GM18870 (cell line): ENCODE measurements around the gene FOXD1.
"Not testable (repeated sequence)": the region's sequence is repeated elsewhere in the genome, so short reads cannot be mapped to it uniquely, and the experiment has no call there.

Experiments used
- ATAC-seq: cut with Tn5 transposase; IDR thresholded peaks from one replicate; pipeline ENCODE4 v1.9.1; 2021; ENCODE audit warnings: moderate library complexity; ENCODE audit not compliant: unreplicated experiment

The FOXD1 gene

DNA sequence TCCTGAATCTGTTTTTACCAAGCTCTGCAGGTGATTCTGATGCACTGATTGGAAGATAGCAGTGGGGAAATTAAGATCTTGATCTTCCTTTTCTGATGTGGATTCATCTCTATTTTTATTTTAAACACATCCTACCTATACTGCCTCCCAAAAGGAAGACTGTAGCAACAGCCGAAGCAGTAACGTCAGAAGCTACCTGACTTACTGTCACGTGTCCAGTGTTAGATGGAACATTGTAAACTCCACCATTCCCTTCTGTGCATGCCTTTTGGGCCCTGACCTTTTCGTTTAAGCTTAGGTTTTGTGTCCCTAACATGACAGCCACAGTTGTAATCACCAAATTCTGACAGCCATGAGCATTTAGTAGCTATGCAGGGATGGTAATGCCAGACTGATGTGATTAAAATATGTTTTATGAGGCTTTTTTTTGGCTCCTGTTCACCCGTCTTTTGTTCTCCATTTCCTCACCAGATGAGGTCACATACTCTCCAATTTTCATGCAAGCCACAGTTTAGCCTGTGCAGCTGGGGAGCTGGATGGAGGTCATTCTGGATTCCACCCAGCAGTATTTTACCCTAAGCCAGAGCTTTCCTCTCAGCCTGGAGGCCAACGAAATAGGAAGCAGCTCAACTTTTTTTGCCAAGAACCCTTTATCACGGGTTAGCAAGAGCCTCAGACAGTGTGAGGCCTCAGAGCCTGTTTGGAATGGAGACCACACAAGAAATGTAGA is 15.6 kb upstream of the FOXD1 start:
- no peak for ATAC-seq

- ATAC-seq, result no peak
Measured at GRCh38 chr5:73460133-73460532, 11.6 kb upstream of the FOXD1 start.

GRCh38 chr5:73459366-73459765 is 10.8 kb upstream of the FOXD1 start:
- ATAC-seq, result no peak

DNA sequence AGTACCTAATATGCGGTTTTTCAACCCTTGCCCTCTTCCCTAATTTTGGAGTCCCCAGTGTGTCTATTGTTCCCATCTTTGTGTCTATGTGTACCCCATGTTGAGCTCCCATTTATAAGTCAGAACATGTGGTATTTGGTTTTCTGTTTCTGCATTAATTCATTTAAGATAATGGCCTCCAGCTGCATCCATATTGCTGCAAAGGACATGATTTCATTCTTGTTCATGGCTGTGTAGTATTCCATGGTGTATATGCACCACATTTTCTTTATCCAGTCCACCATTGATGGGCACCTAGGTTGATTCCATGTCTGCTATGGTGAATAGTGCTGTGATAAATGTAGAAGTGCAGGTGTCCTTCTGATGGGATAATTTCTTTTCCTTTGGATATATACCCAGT is 7.9 kb upstream of the FOXD1 start:
- ATAC-seq, result not testable (repeated sequence)

DNA sequence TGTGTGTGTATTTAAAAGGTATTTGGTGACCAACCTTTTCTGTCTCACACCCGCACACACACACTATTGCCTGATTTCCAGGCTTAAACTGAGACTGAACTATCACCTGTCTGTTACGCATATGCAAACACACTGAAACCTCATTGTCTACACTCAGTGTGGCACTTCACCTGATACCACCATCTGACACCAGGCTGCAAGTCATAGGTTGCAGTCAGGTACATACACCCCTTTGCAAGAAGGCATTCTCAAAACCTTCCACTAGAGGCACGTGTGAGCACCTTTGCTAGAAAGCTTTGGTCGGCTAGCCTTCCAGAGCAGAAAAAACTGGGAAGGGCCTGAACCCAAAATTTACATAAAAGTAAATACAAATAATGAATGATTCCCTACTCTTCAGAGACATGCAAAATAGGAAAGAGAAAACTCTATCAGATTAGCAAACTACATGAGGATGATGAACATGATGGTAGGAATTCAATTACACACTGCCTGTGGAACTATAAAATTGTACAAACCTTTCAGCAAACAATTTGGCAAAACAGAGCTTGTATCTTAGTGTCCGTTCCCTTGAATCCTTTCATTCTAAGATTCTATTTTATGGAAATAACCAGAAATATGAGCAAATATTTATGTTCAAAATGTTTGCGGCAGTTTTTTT is 5.9 kb upstream of the FOXD1 start:
- ATAC-seq, result no peak

DNA sequence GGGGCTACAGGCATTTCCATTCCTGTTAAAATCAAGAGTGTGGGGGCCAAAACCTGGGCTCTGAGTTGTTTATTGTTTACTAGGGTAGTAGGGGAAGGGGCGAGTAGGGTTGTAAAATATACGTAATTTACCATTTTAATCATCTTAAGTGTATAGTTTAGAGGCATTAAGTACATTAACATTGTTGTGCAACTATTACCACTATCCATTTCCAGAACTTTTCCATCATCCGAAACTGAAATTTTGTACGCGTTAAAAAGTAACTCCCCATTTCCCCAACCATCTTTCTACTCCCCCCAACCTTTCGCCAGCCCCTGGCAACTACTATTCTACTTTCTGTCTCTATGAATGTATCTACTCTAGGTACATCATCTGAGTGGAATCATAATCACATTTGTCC is 3.6 kb upstream of the FOXD1 start:
- ATAC-seq, result no peak

DNA sequence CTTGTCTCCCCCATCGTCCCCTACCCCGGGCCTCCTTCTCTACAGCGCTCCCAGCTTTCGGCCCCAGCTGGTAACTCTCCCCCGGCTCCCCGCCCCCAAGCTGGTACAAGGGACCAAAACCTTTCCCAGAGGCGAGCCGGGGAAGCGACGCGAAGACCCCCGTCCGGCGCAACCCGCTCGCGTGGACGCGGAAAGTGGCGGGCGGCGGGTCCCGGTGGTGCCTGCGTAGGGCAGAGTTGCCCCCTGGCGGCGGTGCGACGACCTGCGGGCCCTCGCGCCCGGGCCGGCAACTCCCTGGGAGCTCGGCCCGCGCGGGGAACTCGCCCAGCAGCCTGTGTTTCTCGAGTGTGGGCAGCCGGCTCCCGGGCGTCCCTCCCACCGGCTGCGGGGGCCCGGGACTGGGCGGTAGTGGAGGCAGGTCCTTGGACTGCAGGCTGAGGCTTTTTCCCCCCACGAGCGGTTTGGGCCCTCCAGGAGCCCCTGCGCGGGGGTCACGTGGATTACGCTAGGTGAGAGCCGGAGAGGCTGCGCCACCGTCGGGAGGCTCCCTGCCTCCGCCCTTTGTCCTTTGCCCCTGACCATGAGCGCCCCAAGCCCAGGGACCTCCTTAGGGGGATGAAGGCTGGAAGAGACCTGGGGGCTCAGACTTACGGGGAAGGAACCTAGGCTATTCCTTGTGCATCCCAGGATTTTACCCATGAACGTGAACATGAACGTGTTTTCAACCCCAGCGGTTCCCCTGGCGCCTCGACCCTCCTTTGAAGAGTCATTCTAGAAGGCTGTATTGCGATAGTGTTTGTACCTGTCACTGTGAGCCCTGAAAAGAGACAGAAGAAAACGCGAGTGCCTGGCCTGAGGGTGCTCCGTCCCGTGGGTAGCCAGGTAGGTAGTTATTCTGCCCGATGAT is 2.9 kb upstream of the FOXD1 start:
- no peak for ATAC-seq

DNA sequence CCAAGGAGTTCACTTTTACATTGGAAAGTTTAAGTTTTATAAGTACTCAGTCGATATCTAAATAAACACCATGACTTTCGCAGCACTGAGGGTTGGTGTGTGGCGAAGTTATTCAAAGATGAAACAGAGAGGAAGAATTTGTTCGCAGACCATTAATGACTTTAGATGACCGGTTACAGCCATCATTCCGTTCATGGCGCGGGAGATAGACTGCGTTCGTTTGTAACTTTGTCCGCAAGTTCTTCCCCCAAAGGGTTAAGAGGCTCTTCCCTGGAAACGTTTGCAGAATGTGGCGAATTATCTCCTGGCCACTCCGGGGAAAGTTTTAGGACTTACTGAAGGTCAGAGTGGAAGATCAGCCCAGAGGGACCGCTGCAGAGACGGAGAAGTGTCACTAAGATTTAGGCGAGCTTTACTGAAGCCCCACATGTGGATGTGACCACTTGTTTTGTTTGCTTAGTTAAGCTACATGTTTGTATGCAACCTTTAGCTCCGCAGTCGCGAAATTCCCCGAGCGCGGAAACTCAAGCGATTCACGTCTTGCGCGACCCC is 2.2 kb upstream of the FOXD1 start:
- ATAC-seq, result no peak

DNA sequence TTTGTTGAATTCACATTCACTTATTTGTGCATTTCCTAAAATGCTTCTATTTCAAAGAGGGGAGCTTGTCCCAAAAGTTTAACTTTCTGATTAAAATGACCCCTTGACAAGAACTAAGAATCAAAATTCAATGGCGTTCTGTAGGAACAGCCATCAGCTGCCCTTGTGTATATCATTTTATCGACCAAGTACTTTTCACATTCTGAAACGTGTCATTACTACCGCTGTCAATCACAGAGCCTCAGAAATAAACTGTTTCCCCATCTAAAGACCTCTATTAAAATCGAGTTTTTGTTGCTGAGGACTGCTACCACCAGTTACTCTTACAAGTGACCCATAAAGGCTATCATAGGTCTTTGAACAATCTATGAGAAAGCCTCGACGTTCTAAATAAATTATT is 1.6 kb upstream of the FOXD1 start:
- no peak for ATAC-seq

DNA sequence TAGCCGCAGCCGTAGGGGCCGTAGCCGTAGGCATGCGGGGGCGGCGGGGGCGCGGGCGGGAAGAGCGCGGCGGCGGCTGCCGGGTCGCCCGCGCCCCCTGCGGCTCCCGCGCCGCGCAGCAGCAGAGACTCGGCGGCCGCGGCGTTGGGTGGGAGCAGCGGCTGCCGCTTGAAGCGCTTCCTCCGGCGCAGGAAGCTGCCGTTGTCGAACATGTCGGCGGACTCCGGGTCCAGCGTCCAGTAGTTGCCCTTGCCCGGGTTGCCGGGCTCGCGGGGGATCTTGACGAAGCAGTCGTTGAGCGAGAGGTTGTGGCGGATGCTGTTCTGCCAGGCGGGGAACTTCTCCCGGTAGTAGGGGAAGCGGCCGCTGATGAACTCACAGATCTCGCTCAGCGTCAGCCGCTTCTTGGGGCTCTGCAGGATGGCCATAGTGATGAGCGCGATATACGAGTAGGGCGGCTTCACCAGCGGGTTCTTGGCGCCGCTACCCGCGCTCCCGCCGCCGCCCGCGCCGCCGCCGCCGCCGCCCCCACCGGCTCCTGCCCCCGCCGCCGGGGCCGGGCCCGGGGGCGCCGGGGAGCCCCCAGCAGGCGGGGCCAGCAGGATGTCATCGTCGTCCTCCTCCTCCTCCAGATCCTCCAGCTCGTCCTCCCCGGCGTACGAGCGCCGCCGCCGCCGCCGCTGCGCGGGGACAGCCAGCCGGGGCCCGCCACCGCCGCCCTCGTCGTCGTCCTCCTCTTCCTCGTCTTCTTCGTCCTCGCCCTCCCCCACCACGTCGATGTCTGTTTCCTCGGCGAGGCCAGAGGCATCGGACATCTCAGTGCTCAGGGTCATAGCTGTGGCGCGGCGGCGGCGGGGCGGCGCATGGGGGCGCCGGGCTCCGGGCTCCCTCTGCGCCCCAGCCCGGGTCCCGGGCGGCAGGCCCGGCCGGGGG is 781 bp downstream of the FOXD1 start:
- no peak for ATAC-seq

GRCh38 chr5:73446631-73447529 is 1.7 kb downstream of the FOXD1 start:
- ATAC-seq, result no peak

DNA sequence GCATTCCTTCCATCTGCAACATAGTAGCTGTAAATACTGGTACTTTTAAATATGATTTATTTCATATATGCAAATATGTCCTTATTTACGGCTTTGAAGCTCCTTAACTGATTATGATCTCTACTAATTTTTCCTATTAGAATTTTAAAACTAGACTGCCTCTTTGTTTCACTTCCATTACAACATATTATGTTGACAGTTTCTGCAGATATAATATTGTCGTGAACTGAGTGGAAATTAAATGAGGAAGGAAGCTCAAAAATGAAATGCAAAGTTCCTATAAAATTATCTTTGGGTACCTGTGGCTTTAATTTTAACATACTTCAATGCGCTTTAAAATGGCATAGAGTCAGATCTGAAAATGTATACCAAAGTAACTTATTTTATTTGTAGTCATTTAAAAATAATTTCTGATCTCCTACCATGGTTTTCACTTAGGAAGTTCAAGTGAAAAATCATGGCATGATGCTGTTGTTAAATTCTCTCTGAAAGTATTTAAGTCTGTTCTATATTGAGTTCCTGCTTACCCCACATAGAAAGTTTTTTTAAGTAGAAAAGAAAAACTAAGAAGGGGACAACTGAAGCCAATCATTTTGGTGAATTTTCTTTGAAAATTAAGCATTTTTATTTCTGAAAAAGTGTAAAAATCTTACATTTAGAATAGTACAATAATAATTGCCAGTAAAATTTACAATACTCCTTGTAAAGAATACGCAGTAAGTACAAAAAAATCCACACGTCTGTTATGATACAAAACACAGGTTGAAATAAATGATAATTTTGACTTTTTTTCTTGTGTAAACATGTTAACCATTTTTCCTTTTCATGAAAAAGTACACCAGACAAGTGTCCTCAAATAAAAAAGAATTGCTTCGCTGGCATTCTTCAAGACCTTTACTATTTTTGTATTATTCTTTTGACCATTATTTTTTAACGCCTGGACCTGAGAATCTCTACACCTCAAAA is 2.6 kb downstream of the FOXD1 start:
- ATAC-seq, result no peak

- no peak for ATAC-seq
Measured at GRCh38 chr5:73444499-73445438, 3.8 kb downstream of the FOXD1 start.

DNA sequence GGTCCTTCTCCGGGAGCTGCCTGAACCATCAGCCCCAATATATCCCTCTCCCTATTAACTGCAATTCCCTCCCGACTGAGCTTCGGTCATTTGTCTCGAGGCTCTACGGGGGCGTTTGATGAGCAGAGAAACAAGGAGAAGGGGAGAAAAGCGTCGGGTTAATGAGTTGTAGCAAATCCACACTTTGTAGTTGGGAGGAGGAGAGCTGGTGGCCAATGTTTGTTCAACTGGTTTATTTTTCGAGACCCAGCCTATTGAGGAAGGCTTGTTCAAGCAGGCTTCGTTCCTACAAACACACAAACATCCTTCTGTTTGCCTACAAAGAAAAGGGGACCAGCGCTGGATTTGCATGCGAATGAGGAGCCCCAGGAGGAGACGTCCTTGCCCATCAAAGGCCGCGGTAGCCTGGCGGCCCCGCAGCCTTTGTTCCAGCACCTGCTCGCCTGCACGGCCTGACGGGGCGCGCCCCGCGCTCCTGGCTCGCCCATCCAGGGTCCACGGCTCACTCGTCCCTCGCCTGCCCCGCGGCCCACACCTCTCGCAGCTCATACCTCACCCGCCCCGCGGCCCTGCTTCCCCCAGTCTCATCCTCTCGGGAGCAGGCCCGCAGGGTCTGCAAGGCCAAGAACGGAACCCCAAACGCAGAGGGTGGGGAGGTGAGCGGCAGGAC is 4.6 kb downstream of the FOXD1 start:
- ATAC-seq, result no peak

DNA sequence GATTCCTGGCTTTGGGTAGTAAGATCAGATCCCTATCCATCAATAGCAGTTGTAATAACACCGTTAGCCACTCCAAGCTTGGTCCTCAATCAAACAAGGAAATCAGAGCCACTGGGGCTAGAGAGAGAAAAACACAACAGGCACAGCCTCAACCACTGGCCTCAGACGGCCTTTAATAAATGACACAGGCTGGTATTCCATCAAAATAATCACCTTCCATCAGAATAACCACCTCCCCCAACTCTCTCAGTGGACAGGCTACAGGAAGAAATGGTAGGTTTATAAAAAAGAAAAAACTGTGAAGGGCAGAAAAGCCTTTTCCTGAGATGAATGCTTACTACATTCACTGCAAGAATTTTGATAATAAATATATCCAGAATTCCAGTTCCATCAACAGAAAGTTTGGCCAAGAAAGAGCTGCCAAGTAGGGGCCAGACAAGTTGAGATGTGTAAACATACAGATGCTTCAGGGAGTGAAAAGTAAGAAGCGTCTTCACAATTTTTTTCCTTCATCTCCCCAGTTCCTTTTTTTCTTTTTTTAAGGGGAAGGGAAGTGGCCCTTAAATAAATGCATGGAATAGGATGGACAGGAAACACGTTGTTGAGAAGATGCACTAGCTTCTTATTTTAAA is 5.5 kb downstream of the FOXD1 start:
- no peak for ATAC-seq

- ATAC-seq, result no peak
Measured at GRCh38 chr5:73442231-73442811, 6.3 kb downstream of the FOXD1 start.
